Lung (tissue), 12 donors: ENCODE results near the gene TMC1. TPM values are rescaled to one million over a fixed set of nuclear protein-coding genes. Genes with fewer than 3 reads are reported as not detected.

Experiments used
- ATAC-seq: fragments of 200-7000 bp; cut with Tn5 transposase; one replicate; pipeline ENCODE4 v1.9.1; 2020; ENCODE audit warnings: moderate number of reproducible peaks; ENCODE audit not compliant: insufficient read depth, low FRiP score
- DNase-seq, 3 donors: peaks; one replicate each; pipeline ENCODE4 v3.0.0-alpha.2; 2013 to 2017
- H3K27ac ChIP-seq, 2 donors: one replicate each; pipeline ENCODE4 v1.5.1; 2013; ENCODE audit warnings: mild to moderate bottlenecking in 2 of 2, moderate library complexity in 2 of 2, control low read depth in 1 of 2, inconsistent platforms in 1 of 2, low read depth in 1 of 2, low read length in 1 of 2
- H3K27me3 ChIP-seq, 3 donors: one replicate each; pipeline ENCODE4 v1.5.1; 2013; ENCODE audit warnings: low read length in 2 of 3; ENCODE audit not compliant: control insufficient read depth in 3 of 3, insufficient read depth in 3 of 3
- H3K36me3 ChIP-seq, 4 donors: one replicate each; pipeline ENCODE4 v1.5.1; 2013; ENCODE audit warnings: low read length in 4 of 4, mild to moderate bottlenecking in 1 of 4, moderate library complexity in 1 of 4; ENCODE audit not compliant: control insufficient read depth in 4 of 4, insufficient read depth in 4 of 4
- H3K4me1 ChIP-seq, 5 donors: one replicate each; pipeline ENCODE4 v1.5.1; 2013; ENCODE audit warnings: low read length in 5 of 5, mild to moderate bottlenecking in 2 of 5, moderate library complexity in 1 of 5; ENCODE audit not compliant: control insufficient read depth in 5 of 5, insufficient read depth in 5 of 5
- H3K4me3 ChIP-seq: one replicate; pipeline ENCODE4 v1.5.1; 2013; ENCODE audit warnings: mild to moderate bottlenecking, control low read depth, moderate library complexity
- H3K9ac ChIP-seq, 2 donors: one replicate each; pipeline ENCODE4 v1.5.1; 2013; ENCODE audit warnings: low read length in 2 of 2, control low read depth in 1 of 2; ENCODE audit not compliant: insufficient read depth in 1 of 2
- H3K9me3 ChIP-seq, 4 donors: one replicate each; pipeline ENCODE4 v1.5.1; 2013; ENCODE audit warnings: low read length in 3 of 4, mild to moderate bottlenecking in 1 of 4, moderate library complexity in 1 of 4; ENCODE audit not compliant: control insufficient read depth in 4 of 4, insufficient read depth in 3 of 4
- CTCF ChIP-seq: IDR thresholded peaks from 2 replicates; pipeline ENCODE4 v1.5.1; 2012; ENCODE audit warnings: mild to moderate bottlenecking; ENCODE audit errors: control extremely low read depth, extremely low read depth
- WGBS, 2 donors: extraction: QIAGEN DNeasy Blood & Tissue Kit; methylation state at CpG; one replicate each; pipeline ENCODE4 v1.1.7; 2013; 5-methylcytosine and 5-hydroxymethylcytosine counted together
- polyA plus RNA-seq, 2 donors: library from polyadenylated mRNA; stranded (reverse); fragments of 200-250 nt; gene quantifications; one replicate each; pipeline ENCODE4 v1.2.1, GENCODE V29; 2013
- total RNA-seq, 2 donors: library from RNA; depleted of rRNA in 1 of 2; stranded (reverse); fragments of >200 nt in 1 of 2; gene quantifications; one replicate each; pipeline ENCODE4 v1.2.1, GENCODE V29; 2014 to 2021
- donor health status: control.
- donor health status: control.
- donor health status: Bipolar disorder and iron deficiency.
- donor health status: healthy.
- donor health status: DM: yes; HTN: yes; CAD: no.

TMC1 gene
- total and polyA plus RNA-seq, 4 donors: 0.10 to 0.82 (median 0.21) TPM; not detected in 1

GRCh38 chr9:72883875-72884274, 362.5 kb downstream of the TMC1 start:
- H3K9ac ChIP-seq: no peak overlapping the region
- no peak for ATAC-seq
- no peaks in the 10 kb centered on the region for H3K27me3 ChIP-seq
- no peak for DNase-seq
- TF ChIP-seq CTCF: no peak
- 73 to 95% methylated on average over 3 of the region's 3 CpGs for WGBS, 2 donors
- H3K4me1 ChIP-seq: peaks cover 0 to 5% (median 2%) of the 10 kb centered on the region in 5 donors
- H3K27ac ChIP-seq: no peak overlapping the region
- H3K9me3 ChIP-seq: no peaks in the 10 kb centered on the region
- H3K36me3 ChIP-seq: no peaks in the 10 kb centered on the region
- no peak overlapping the region for H3K4me3 ChIP-seq

- TF ChIP-seq CTCF: no peak
- Histone ChIP-seq H3K27me3 (no peaks in the 10 kb centered on the region), H3K4me1 (peaks cover 0 to 5% (median 2%) of the 10 kb centered on the region in 5 donors), H3K9me3 (no peaks in the 10 kb centered on the region), H3K9ac (no peak overlapping the region), H3K36me3 (no peaks in the 10 kb centered on the region), H3K4me3 (no peak overlapping the region), H3K27ac (no peak overlapping the region)
- WGBS, 2 donors: 73 to 88% methylated on average over 1 of the region's 1 CpG
- no peak for DNase-seq
- no peak for ATAC-seq
Measured at GRCh38 chr9:72884508-72884907, 363.1 kb downstream of the TMC1 start.

Other genes starting within 250 kb of the TMC1 start
- gene ZFAND5, start 156.4 kb upstream of the TMC1 start, total RNA-seq: 100 to 1,000 TPM; 180 to 369 TPM
- 100 to 1,000 TPM; 147 to 159 TPM for gene ZFAND5, start 156.4 kb upstream of the TMC1 start, polyA plus RNA-seq